Heart left ventricle (tissue), 13 donors: ENCODE results near the gene PYGM.

Experiments
- POLR2A ChIP-seq, 2 donors: fragments of 450-650 bp; IDR thresholded peaks; one replicate each; pipeline ENCODE4 v1.6.1; 2017; ENCODE audit warnings: antibody characterized with exemption in 2 of 2, mild to moderate bottlenecking in 2 of 2, moderate library complexity in 2 of 2
- TF ChIP-seq, protein P1 (sequence below), 12 donors: fragments of 200-600 bp; sonication (generic) in 4 of 12; IDR thresholded peaks; one replicate each; pipeline versions ENCODE4 v1.5.0 to v1.8.0; 2018 to 2022; ENCODE audit warnings: antibody characterized with exemption in 12 of 12, mild to moderate bottlenecking in 5 of 12
- donor health status: ischemic (EF 13 %, LVEDD 7.1; RV severe dilation, severe dysfunction).
- donor health status: DM: no; HTN: yes; CAD: no.
- donor health status: DM: no; HTN: no; CAD: no.
- donor health status: ischemic (EF 25% LVEDD 6.9; RV normal size, moderate dysfunction).
- donor health status: ischemic (EF 25% LVEDD 5.7; RV mildly dilated, moderate dysfunction).
- donor health status: ischemic (EF 35%, LVEDD 5.7; RV mildly dilated, moderate dysfunction).
- donor health status: nonischemic (EF 11% LVEDD 7.7; RV severe dilation, severe dysfunction).
- donor health status: DM: yes; HTN: yes; CAD: no.
- donor health status: PGD.
- donor health status: ischemic (EF 29% LVEDD 5.4; RV normal size, mild dysfunction).
- donor health status: nonischemic (EF 23%, LVEDD 6.1; RV moderate dilation, normal function).

DNA sequence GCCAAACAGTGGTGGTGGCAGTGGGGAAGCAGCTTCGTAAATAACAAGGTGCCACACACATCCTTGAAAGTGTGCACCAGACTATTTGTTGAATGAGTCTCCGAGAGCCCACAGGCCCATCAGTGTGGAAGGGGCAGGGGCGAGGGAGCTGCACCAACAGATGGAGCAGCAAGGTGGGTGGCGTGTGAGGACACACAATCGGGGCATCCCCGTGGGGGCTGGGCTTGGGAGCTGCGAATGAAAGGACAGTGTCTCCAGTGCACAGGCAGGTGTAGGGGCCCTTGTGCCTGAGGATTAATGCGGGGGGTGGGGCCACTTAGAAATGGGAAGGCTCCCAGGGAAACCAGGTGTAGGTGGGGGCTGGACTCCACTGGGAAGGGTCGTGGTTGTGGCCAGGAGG is 39.6 kb downstream of the PYGM start:
- TF ChIP-seq, protein P1, sequence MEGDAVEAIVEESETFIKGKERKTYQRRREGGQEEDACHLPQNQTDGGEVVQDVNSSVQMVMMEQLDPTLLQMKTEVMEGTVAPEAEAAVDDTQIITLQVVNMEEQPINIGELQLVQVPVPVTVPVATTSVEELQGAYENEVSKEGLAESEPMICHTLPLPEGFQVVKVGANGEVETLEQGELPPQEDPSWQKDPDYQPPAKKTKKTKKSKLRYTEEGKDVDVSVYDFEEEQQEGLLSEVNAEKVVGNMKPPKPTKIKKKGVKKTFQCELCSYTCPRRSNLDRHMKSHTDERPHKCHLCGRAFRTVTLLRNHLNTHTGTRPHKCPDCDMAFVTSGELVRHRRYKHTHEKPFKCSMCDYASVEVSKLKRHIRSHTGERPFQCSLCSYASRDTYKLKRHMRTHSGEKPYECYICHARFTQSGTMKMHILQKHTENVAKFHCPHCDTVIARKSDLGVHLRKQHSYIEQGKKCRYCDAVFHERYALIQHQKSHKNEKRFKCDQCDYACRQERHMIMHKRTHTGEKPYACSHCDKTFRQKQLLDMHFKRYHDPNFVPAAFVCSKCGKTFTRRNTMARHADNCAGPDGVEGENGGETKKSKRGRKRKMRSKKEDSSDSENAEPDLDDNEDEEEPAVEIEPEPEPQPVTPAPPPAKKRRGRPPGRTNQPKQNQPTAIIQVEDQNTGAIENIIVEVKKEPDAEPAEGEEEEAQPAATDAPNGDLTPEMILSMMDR (IDR thresholded peaks at IDR 0.05) = no peak
- TF ChIP-seq POLR2A (IDR thresholded peaks at IDR 0.05) = no peak
